Immature natural killer cell (primary cell): Measurements from ENCODE around the gene OR2T4. TPM values are rescaled to one million over a fixed set of nuclear protein-coding genes. Genes with fewer than 3 reads are reported as not detected.

Source experiments
- DNase-seq, 3 donors: peaks; one replicate each; pipeline ENCODE4 v3.0.0; 2022; ENCODE audit warnings: mixed read lengths in 1 of 3
- H3K27ac Mint-ChIP-seq, 6 donors: one replicate each; pipeline ENCODE4 v1.8.0; 2020; ENCODE audit warnings: mixed read lengths in 6 of 6, mild to moderate bottlenecking in 5 of 6, inconsistent platforms in 4 of 6, moderate library complexity in 3 of 6
- H3K27me3 Mint-ChIP-seq, 3 donors: one replicate each; pipeline ENCODE4 v1.8.0; 2020 to 2021; ENCODE audit warnings: low read depth in 3 of 3, mild to moderate bottlenecking in 3 of 3, mixed read lengths in 3 of 3, moderate library complexity in 3 of 3, inconsistent platforms in 1 of 3
- H3K36me3 Mint-ChIP-seq, 3 donors: one replicate each; pipeline ENCODE4 v1.8.0; 2020; ENCODE audit warnings: mixed read lengths in 3 of 3, inconsistent platforms in 2 of 3, mild to moderate bottlenecking in 2 of 3
- H3K4me1 Mint-ChIP-seq, 2 donors: one replicate each; pipeline ENCODE4 v1.8.0; 2020; ENCODE audit warnings: inconsistent platforms in 2 of 2, mild to moderate bottlenecking in 2 of 2, mixed read lengths in 2 of 2, moderate library complexity in 1 of 2
- H3K4me3 Mint-ChIP-seq, 5 donors: one replicate each; pipeline ENCODE4 v1.8.0; 2020; ENCODE audit warnings: mild to moderate bottlenecking in 5 of 5, mixed read lengths in 5 of 5, inconsistent platforms in 3 of 5, moderate library complexity in 3 of 5
- H3K9me3 Mint-ChIP-seq, 6 donors: one replicate each; pipeline ENCODE4 v1.8.0; 2020; ENCODE audit warnings: mild to moderate bottlenecking in 6 of 6, mixed read lengths in 6 of 6, inconsistent platforms in 4 of 6, moderate library complexity in 3 of 6
- polyA plus RNA-seq, 3 donors: library from polyadenylated mRNA; unstranded; fragments of 300-500 nt; fragmentation: Illumina TruSeq; gene quantifications; one replicate each; pipeline ENCODE4 v1.2.3, GENCODE V29; 2021

Gene OR2T4
- polyA plus RNA-seq, 3 donors from 2014 or later, result not detected

- no peak within 1 kb of the TSS for H3K27ac Mint-ChIP-seq
- no peaks in the 10 kb centered on the region for H3K36me3 Mint-ChIP-seq
Observed at GRCh38 chr1:248402748-248403147, 41.3 kb downstream of the OR2T4 start, which contains the start of gene OR2T1. Gene OR2T1 (plus strand): TSS chr1:248403048. CDS start chr1:248406148, 3,100 bp downstream.

GRCh38 chr1:248404024-248404423 lies 42.6 kb downstream of the OR2T4 start:
- no peak for DNase-seq
- Mint-ChIP-seq H3K4me3 (no peak overlapping the region), H3K27ac (no peak overlapping the region), H3K36me3 (no peaks in the 10 kb centered on the region), H3K9me3 (peaks cover 0 to under 1% (median 0%) of the 10 kb centered on the region in 6 donors), H3K27me3 (no peaks in the 10 kb centered on the region), H3K4me1 (no peaks in the 10 kb centered on the region)

More at GRCh38 chr1:248402748-248403147, 41.3 kb downstream of the OR2T4 start, which contains the start of gene OR2T1:
- Mint-ChIP-seq H3K9me3 (no peaks in the 10 kb centered on the region), H3K27me3 (no peaks in the 10 kb centered on the region), H3K4me1 (no peaks in the 10 kb centered on the region), H3K4me3 (no peak within 1 kb of the TSS)
- no peak for DNase-seq

- Mint-ChIP-seq H3K4me1 (no peaks in the 10 kb centered on the region), H3K27ac (no peak overlapping the region), H3K4me3 (no peak overlapping the region), H3K36me3 (no peaks in the 10 kb centered on the region), H3K9me3 (peaks cover 0 to 20% (median 1%) of the 10 kb centered on the region in 6 donors), H3K27me3 (peaks cover 0 to 1% (median 0%) of the 10 kb centered on the region in 3 donors)
- DNase-seq, result no peak
Observed at GRCh38 chr1:248406721-248407692, 45.5 kb downstream of the OR2T4 start.

Other genes starting within 250 kb of the OR2T4 start
- not detected for gene OR2M5, start 216.5 kb upstream of the OR2T4 start, polyA plus RNA-seq
- not detected for gene OR2M2, start 186.8 kb upstream of the OR2T4 start, polyA plus RNA-seq
- gene OR2M3, start 164.4 kb upstream of the OR2T4 start, polyA plus RNA-seq, result not detected
- not detected for gene OR2M4, start 130.2 kb upstream of the OR2T4 start, polyA plus RNA-seq
- gene OR2T33, start 83.7 kb upstream of the OR2T4 start, polyA plus RNA-seq, result not detected
- not detected for gene OR2T12, start 58.2 kb upstream of the OR2T4 start, polyA plus RNA-seq
- not detected for gene OR2M7, start 37.1 kb upstream of the OR2T4 start, polyA plus RNA-seq
- gene OR14C36, start 12.9 kb upstream of the OR2T4 start, polyA plus RNA-seq, result not detected
- gene OR2T6, start 14.1 kb downstream of the OR2T4 start, polyA plus RNA-seq, result not detected
- not detected for gene OR2T1, start 41.4 kb downstream of the OR2T4 start, polyA plus RNA-seq
- not detected for gene OR2T2, start 84.0 kb downstream of the OR2T4 start, polyA plus RNA-seq
- gene OR2T3, start 111.7 kb downstream of the OR2T4 start, polyA plus RNA-seq, result not detected
- gene OR2T5, start 126.9 kb downstream of the OR2T4 start, polyA plus RNA-seq, result not detected
- not detected for gene OR2G6, start 146.4 kb downstream of the OR2T4 start, polyA plus RNA-seq
- not detected for gene OR2T29, start 201.1 kb downstream of the OR2T4 start, polyA plus RNA-seq
- gene OR2T34, start 213.1 kb downstream of the OR2T4 start, polyA plus RNA-seq, result not detected
- not detected for gene OR2T10, start 236.0 kb downstream of the OR2T4 start, polyA plus RNA-seq